SH-SY5Y (cell line): ENCODE measurements around the gene OR2G2.

ENCODE experiments used
- GATA2 ChIP-seq: IDR thresholded peaks from 2 replicates; pipeline ENCODE4 v1.6.1; 2011; ENCODE audit warnings: mild to moderate bottlenecking, low read depth, low read length
- GATA3 ChIP-seq: IDR thresholded peaks from 2 replicates; pipeline ENCODE4 v1.6.1; 2011; ENCODE audit warnings: low read depth, mild to moderate bottlenecking, low read length, moderate library complexity

GRCh38 chr1:247605286-247605685 is 17.1 kb downstream of the OR2G2 start, which contains the start of gene OR2G3:
- TF ChIP-seq GATA2 (no peak), GATA3 (no peak)
